NCI-H2227 (cell line): ENCODE data around the gene OR2T3.
"Not testable (repeated sequence)": the region's sequence is repeated elsewhere in the genome, so short reads cannot be mapped to it uniquely, and the experiment has no call there.

Source experiments
- DNase-seq: peaks from one replicate; lab custom pipeline; 2025; ENCODE audit not compliant: unreplicated experiment; lab: John Stamatoyannopoulos, UW

OR2T3 gene

GRCh38 chr1:248473051-248473450 lies at the start of gene OR2T3:
Gene OR2T3, plus strand, starts transcription at chr1:248473351. Its CDS starts 0 bp downstream, at chr1:248473351.
- not testable (repeated sequence) for DNase-seq

- DNase-seq: not testable (repeated sequence)
Observed at GRCh38 chr1:248427526-248428191, 45.5 kb upstream of the OR2T3 start.

GRCh38 chr1:248428192-248428533 lies 45.0 kb upstream of the OR2T3 start:
- DNase-seq: not testable (repeated sequence)

- not testable (repeated sequence) for DNase-seq
Observed at GRCh38 chr1:248431683-248432082, 41.5 kb upstream of the OR2T3 start.

GRCh38 chr1:248432201-248432600 lies 41.0 kb upstream of the OR2T3 start:
- not testable (repeated sequence) for DNase-seq

- not testable (repeated sequence) for DNase-seq
Observed at GRCh38 chr1:248433811-248434415, 39.2 kb upstream of the OR2T3 start.

- not testable (repeated sequence) for DNase-seq
Observed at GRCh38 chr1:248434913-248435312, 38.2 kb upstream of the OR2T3 start.

GRCh38 chr1:248436303-248436702 lies 36.8 kb upstream of the OR2T3 start:
- not testable (repeated sequence) for DNase-seq

- not testable (repeated sequence) for DNase-seq
Observed at GRCh38 chr1:248438668-248439067, 34.5 kb upstream of the OR2T3 start.

- not testable (repeated sequence) for DNase-seq
Observed at GRCh38 chr1:248439283-248439682, 33.9 kb upstream of the OR2T3 start.

- not testable (repeated sequence) for DNase-seq
Observed at GRCh38 chr1:248442500-248443277, 30.5 kb upstream of the OR2T3 start.

GRCh38 chr1:248444603-248445002 lies 28.5 kb upstream of the OR2T3 start:
- DNase-seq: not testable (repeated sequence)

- not testable (repeated sequence) for DNase-seq
Observed at GRCh38 chr1:248445399-248445798, 27.8 kb upstream of the OR2T3 start, which contains the start of gene OR2T2. Gene OR2T2, plus strand, starts transcription at chr1:248445637. Its CDS starts 7,161 bp downstream, at chr1:248452798.

- DNase-seq: not testable (repeated sequence)
Observed at GRCh38 chr1:248448409-248449074, 24.6 kb upstream of the OR2T3 start.

- DNase-seq: not testable (repeated sequence)
Observed at GRCh38 chr1:248449821-248450465, 23.2 kb upstream of the OR2T3 start.

GRCh38 chr1:248450466-248451145 lies 22.5 kb upstream of the OR2T3 start:
- not testable (repeated sequence) for DNase-seq

GRCh38 chr1:248453619-248454018 lies 19.5 kb upstream of the OR2T3 start:
- not testable (repeated sequence) for DNase-seq

GRCh38 chr1:248455045-248455444 lies 18.1 kb upstream of the OR2T3 start:
- not testable (repeated sequence) for DNase-seq

GRCh38 chr1:248456635-248457034 lies 16.5 kb upstream of the OR2T3 start:
- not testable (repeated sequence) for DNase-seq

GRCh38 chr1:248459117-248459516 lies 14.0 kb upstream of the OR2T3 start:
- not testable (repeated sequence) for DNase-seq
